HL-60/S4 treated with retinoic acid at 250 ng/mL for 4 days and 3 days (cell line): ENCODE data around the gene ZNF532.
"Not testable (repeated sequence)": the region's sequence is repeated elsewhere in the genome, so short reads cannot be mapped to it uniquely, and the experiment has no call there.

Experiments used
- in situ Hi-C: fragments of 300-500 bp; cut with MboI; formaldehyde crosslinking; loops from 2 replicates; pipeline ENCODE4 v1.7.0; 2022; ENCODE audit warnings: low sequenced_read_pairs

ZNF532 gene

GRCh38 chr18:58898010-58898799 is 33.5 kb downstream of the ZNF532 start:
- in situ Hi-C loops: no loop called here

- in situ Hi-C loops: no loop called here
These were observed 35.5 kb downstream of the ZNF532 start for GRCh38 chr18:58900015-58900649.

GRCh38 chr18:58901143-58901542 is 36.5 kb downstream of the ZNF532 start:
- in situ Hi-C loops: no loop called here

- in situ Hi-C loops: no loop called here
These were observed 37.1 kb downstream of the ZNF532 start for GRCh38 chr18:58901783-58902182.

GRCh38 chr18:58902961-58903360 is 38.3 kb downstream of the ZNF532 start:
- in situ Hi-C loops: no loop called here

GRCh38 chr18:58903533-58903932 is 38.9 kb downstream of the ZNF532 start:
- in situ Hi-C loops: no loop called here

GRCh38 chr18:58905777-58906428 is 41.2 kb downstream of the ZNF532 start:
- in situ Hi-C loops: no loop called here

- in situ Hi-C loops: no loop called here
These were observed 43.3 kb downstream of the ZNF532 start for GRCh38 chr18:58908006-58908405.

GRCh38 chr18:58909521-58909920 is 44.8 kb downstream of the ZNF532 start:
- in situ Hi-C loops: no loop called here

- in situ Hi-C loops: no loop called here
These were observed 46.6 kb downstream of the ZNF532 start for GRCh38 chr18:58911241-58911640.

GRCh38 chr18:58911766-58912165 is 47.1 kb downstream of the ZNF532 start:
- in situ Hi-C loops: no loop called here

GRCh38 chr18:58915006-58915799 is 50.5 kb downstream of the ZNF532 start:
- in situ Hi-C loops: no loop called here

- in situ Hi-C loops: no loop called here
These were observed 51.3 kb downstream of the ZNF532 start for GRCh38 chr18:58915995-58916394.

GRCh38 chr18:58919934-58920333 is 55.3 kb downstream of the ZNF532 start:
- in situ Hi-C loops: not testable (repeated sequence)

GRCh38 chr18:58922995-58923394 is 58.3 kb downstream of the ZNF532 start:
- in situ Hi-C loops: no loop called here

- in situ Hi-C loops: no loop called here
These were observed 59.8 kb downstream of the ZNF532 start for GRCh38 chr18:58924473-58924872.

- in situ Hi-C loops: no loop called here
These were observed 63.0 kb downstream of the ZNF532 start for GRCh38 chr18:58927659-58928058.

- in situ Hi-C loops: no loop called here
These were observed 63.7 kb downstream of the ZNF532 start for GRCh38 chr18:58928386-58928785.

- in situ Hi-C loops: no loop called here
These were observed 64.5 kb downstream of the ZNF532 start for GRCh38 chr18:58929206-58929605.

- in situ Hi-C loops: no loop called here
These were observed 69.7 kb downstream of the ZNF532 start for GRCh38 chr18:58934356-58934755.

GRCh38 chr18:58934933-58935577 is 70.4 kb downstream of the ZNF532 start:
- in situ Hi-C loops: no loop called here
